Stimulated activated CD4-positive, alpha-beta T cell treated with anti-CD3 and anti-CD28 coated beads, TNF-alpha, amount 100 ng/mL, for 1 hour (primary cell): ENCODE data around the gene USH2A.

Source experiments
- DNase-seq, 3 donors: peaks; one replicate each; pipeline ENCODE4 v3.0.0-alpha.2; 2020; ENCODE audit warnings: low read depth in 3 of 3, low spot score in 1 of 3

The USH2A gene, protein sequence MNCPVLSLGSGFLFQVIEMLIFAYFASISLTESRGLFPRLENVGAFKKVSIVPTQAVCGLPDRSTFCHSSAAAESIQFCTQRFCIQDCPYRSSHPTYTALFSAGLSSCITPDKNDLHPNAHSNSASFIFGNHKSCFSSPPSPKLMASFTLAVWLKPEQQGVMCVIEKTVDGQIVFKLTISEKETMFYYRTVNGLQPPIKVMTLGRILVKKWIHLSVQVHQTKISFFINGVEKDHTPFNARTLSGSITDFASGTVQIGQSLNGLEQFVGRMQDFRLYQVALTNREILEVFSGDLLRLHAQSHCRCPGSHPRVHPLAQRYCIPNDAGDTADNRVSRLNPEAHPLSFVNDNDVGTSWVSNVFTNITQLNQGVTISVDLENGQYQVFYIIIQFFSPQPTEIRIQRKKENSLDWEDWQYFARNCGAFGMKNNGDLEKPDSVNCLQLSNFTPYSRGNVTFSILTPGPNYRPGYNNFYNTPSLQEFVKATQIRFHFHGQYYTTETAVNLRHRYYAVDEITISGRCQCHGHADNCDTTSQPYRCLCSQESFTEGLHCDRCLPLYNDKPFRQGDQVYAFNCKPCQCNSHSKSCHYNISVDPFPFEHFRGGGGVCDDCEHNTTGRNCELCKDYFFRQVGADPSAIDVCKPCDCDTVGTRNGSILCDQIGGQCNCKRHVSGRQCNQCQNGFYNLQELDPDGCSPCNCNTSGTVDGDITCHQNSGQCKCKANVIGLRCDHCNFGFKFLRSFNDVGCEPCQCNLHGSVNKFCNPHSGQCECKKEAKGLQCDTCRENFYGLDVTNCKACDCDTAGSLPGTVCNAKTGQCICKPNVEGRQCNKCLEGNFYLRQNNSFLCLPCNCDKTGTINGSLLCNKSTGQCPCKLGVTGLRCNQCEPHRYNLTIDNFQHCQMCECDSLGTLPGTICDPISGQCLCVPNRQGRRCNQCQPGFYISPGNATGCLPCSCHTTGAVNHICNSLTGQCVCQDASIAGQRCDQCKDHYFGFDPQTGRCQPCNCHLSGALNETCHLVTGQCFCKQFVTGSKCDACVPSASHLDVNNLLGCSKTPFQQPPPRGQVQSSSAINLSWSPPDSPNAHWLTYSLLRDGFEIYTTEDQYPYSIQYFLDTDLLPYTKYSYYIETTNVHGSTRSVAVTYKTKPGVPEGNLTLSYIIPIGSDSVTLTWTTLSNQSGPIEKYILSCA (N-terminal part only)

DNA sequence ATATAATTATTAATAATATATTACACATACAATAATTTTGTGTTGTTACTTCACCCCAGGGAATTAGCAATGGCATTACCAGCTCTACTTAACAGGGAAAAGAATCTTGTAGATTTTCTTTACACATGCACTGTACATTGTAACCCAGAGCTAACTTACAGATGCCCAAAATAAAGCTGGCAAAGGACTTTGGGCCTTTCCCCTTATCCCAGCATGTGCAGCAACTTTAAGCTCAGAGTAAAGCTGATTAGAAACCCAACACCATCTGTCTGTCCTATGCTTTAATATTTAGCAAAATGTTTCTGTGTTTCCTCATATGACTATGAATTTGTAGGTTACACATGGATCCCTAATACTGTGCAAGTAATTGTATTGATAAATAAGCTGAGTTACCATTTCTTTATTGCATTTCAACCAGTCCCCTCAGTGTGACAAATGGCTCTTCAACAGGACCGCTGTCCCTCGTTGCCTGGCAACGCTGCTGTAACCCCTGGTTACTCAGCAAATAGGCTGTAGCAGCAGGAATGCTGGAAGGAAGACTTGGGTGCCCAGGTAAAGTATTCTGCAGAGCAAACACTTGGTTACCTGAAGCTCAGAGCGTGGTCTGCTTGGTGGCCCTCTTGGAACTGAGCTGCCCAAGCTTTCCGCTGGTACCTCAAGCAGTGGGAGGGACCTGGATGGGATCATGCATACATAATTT lies at the start of gene USH2A:
Gene USH2A (minus strand): TSS at position 628 of the 700 bp plus-strand sequence. CDS start 1,112 bp downstream, outside the sequence.
- DNase-seq = no peak

DNA sequence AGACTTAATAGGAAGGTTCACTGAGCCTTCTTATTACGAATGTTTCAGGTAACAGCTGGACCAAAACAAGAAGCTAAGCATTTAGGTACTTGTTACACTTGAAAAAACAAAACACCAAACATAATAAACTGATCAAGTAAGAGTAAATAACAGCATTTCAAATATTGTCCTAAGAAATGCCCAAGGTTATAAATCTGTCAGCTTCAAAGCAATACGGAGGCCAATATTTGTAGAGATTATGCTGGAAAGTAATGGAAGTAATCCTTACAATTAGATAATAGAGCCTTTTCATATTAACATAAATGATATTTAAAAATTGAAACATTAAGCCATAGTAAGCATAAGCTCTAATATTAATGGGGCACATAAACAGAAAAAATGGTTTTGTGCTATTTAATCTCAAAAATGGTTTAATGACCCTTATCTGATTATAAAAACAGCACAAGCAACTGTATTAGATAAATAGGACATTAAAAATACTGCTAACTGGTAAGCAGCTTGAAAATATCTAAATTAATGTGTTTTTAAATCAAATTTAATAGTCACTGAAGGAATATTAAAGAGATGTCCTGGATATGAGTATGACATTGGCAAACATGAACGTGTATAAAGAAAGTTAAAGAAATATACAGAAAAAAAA lies 43.0 kb upstream of the USH2A start:
- no peak for DNase-seq

- no peak for DNase-seq
These were observed 41.2 kb upstream of the USH2A start for GRCh38 chr1:216464489-216464888.

DNA sequence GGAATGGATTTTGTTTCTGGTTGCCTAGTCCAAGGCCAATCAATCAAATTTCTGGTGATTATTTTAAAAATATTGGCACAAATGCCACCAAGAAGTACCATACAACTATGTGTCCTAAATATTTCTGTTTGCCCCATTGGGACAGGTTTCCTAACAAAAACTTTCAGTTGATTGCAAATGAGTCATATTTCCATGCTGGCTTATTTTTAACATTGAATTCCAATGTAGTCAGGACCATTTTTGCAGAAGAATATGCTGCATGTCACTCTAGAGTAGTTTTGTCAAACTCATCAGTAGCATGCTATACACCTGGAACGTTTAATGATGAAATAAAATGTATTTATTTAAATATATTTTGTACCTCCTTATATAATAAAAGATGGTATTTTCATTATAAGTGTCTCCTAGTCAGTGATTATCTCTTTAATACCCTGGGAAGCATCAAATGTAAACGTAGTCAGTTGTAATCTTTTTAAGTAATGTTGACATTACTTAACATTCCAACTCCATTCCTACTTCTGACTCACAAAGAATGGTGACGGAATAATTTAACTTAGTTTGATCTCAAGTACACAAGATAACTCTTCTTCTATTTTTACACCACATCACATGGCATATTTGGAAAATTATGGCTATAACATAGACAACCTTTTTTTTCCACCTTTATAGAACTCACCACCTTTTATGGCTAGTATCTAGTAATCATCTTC lies 39.0 kb upstream of the USH2A start:
- DNase-seq = no peak

DNA sequence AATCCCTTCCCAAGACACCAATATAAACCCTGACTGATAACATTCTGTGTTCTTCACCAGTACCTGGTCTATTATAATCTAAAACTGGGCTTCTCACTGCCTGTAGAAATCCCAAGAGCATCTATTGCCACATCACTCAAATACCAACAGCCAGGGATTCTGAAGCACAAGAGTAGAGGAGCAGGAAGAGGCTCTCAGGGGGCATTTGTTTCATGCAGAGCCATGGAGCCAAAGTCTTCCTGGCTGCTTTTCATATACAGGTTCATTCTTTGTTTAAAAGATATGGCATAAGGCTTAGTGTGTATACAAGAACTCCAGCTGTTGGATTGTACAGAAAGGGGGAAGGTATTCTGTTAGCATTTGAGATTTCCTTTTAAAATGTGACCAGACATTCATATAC lies 38.2 kb upstream of the USH2A start:
- DNase-seq = no peak

GRCh38 chr1:216459651-216460207 lies 36.5 kb upstream of the USH2A start:
- DNase-seq = no peak

- no peak for DNase-seq
These were observed 35.6 kb upstream of the USH2A start for GRCh38 chr1:216458812-216459211.

GRCh38 chr1:216457356-216457755 lies 34.1 kb upstream of the USH2A start:
- DNase-seq = no peak

- no peak for DNase-seq
These were observed 33.4 kb upstream of the USH2A start for GRCh38 chr1:216456682-216457081.

- DNase-seq = no peak
These were observed 30.5 kb upstream of the USH2A start for GRCh38 chr1:216453777-216454176.

GRCh38 chr1:216450227-216450626 lies 27.0 kb upstream of the USH2A start:
- DNase-seq = no peak

- no peak for DNase-seq
These were observed 24.8 kb upstream of the USH2A start for GRCh38 chr1:216448011-216448510.

DNA sequence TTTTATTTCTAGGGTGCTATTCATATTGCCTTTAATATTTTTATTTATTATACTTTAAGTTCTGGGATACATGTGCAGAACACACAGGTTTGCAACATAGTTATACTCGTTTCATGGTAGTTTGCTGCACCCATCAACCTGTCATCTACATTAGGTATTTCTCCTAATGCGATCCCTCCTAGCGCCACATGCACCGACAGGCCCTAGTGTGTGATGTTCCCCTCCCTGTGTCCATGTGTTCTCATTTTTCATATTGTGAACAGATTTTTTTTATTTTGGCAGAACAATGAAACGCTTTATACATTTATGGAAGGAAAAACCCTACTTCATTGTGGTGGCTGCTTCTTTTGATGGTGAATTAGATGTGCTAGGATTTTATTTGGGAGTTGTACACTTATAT lies 14.4 kb upstream of the USH2A start:
- no peak for DNase-seq

DNA sequence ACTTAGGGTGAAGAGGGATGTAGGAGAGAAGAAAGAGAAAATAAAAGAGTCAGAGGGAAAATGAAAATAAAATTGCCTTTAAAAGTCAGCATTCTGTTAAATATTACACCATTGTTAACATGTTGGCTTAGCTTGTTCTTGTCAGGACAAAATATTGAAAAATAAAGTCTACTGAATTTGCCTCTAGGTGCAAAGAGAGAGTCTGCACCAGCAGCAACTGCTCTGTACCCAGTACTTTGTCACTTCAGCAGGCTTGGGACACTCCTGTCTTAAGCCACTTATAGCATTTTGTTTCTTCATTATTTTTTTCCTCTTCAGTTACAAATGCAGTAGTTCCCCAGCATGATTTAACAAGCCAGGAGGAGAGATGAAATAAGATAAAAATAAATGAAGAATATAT lies 11.0 kb upstream of the USH2A start:
- no peak for DNase-seq

DNA sequence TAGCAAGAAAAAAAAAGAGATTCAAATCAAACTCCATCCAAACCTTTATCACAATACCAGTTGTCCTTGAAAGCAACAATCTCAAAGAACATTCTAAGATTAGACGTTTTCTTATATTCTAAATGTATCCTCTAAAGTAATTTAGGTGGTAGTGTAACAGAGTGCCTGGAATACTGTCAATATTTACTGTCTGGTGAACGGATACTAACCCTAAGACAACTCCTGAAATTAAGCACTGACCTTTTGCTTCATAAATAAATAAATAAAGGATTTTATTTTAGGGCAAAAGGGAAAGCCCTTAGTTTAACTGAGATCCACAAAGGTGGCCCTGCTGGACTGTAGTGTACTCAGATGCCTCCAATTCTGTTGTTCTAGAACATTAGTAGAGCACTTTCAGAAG lies 9.9 kb upstream of the USH2A start:
- DNase-seq = no peak

DNA sequence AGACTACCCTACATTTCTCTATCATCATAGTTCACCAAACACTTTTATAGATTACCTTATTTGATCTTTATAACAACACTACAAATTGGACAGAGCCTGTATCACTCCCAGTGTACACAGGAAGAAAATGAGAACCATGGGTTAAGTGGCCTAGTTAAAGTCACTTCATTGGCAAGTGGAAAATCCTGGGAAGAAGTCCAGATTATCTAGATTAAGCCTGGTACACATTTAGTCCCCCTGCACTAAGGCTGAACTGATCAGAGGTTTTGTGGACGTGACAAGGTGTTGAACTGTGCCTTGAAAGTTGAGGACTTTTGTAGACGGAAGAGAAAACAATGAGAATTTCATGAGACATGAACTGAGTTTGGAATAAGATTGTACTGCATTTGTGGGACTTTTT lies 7.5 kb upstream of the USH2A start:
- no peak for DNase-seq

GRCh38 chr1:216425577-216425976 lies 2.3 kb upstream of the USH2A start:
- no peak for DNase-seq

- DNase-seq = no peak
These were observed 2.5 kb downstream of the USH2A start for GRCh38 chr1:216420746-216421145.

- DNase-seq = no peak
These were observed 3.0 kb downstream of the USH2A start for GRCh38 chr1:216420263-216420662.
